D341Med (cell line): ENCODE measurements around the gene DENND1A.
"Not testable (repeated sequence)": the region's sequence is repeated elsewhere in the genome, so short reads cannot be mapped to it uniquely, and the experiment has no call there.

ENCODE experiments used
- DNase-seq: peaks from one replicate; pipeline ENCODE4 v3.0.0; 2012; ENCODE audit warnings: low spot score

DENND1A gene

GRCh38 chr9:123335193-123335985, 594.5 kb downstream of the DENND1A start:
- DNase-seq, result no peak

- DNase-seq, result no peak
Measured at GRCh38 chr9:123334639-123335038, 595.3 kb downstream of the DENND1A start.

GRCh38 chr9:123333058-123333669, 596.8 kb downstream of the DENND1A start:
- DNase-seq, result not testable (repeated sequence)

- DNase-seq, result no peak
Measured at GRCh38 chr9:123331346-123332060, 598.4 kb downstream of the DENND1A start.
